Measurements from ENCODE around the gene MYO5A.

DNA sequence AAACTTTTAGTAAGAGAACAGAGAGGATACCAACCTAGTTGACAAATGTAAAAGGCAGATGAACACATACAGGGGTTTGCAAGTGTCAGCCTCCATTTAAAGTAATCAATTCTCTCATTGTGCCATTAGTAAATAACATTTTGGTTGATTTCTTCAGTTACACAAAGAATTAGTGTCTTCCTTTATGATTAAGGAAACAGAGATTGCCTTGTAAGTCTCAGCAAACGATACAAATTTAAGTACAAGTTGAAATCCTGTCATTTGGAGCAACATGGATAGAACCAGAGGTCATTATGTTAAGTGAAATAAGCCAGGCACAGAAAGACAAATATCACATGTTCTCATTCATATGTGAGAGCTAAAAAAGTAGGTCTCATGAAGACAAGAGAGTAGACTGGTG is 26.1 kb downstream of the MYO5A start:
- no peak for TF ChIP-seq POLR2A (IDR thresholded peaks at IDR 0.05; ENCODE audit: low read depth)
- TF ChIP-seq POLR2AphosphoS5 (IDR thresholded peaks at IDR 0.05): no peak
- TF ChIP-seq, protein P1, sequence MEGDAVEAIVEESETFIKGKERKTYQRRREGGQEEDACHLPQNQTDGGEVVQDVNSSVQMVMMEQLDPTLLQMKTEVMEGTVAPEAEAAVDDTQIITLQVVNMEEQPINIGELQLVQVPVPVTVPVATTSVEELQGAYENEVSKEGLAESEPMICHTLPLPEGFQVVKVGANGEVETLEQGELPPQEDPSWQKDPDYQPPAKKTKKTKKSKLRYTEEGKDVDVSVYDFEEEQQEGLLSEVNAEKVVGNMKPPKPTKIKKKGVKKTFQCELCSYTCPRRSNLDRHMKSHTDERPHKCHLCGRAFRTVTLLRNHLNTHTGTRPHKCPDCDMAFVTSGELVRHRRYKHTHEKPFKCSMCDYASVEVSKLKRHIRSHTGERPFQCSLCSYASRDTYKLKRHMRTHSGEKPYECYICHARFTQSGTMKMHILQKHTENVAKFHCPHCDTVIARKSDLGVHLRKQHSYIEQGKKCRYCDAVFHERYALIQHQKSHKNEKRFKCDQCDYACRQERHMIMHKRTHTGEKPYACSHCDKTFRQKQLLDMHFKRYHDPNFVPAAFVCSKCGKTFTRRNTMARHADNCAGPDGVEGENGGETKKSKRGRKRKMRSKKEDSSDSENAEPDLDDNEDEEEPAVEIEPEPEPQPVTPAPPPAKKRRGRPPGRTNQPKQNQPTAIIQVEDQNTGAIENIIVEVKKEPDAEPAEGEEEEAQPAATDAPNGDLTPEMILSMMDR (IDR thresholded peaks at IDR 0.05): no peak
